Spleen (tissue), 11 donors: ENCODE results near the gene TMCC3. TPM values are rescaled to one million over a fixed set of nuclear protein-coding genes. Genes with fewer than 3 reads are reported as not detected.
A peak's percentile ranks its signal among the peaks of the same experiment; 100 is the strongest.

Experiments
- DNase-seq: peaks from one replicate; pipeline ENCODE4 v3.0.0-alpha.2; 2020
- H3K27ac ChIP-seq, 8 donors: fragments of 200-600 bp; sonication (generic) in 7 of 8; 1 replicate in 4 of 8; 2 replicates in 4 of 8; pipeline versions ENCODE4 v1.5.0 to v1.8.0; 2016 to 2021; ENCODE audit warnings: inconsistent platforms in 4 of 8, mild to moderate bottlenecking in 4 of 8, moderate library complexity in 1 of 8
- H3K27me3 ChIP-seq, 7 donors: fragments of 200-600 bp; sonication (generic) in 6 of 7; replicated peaks in 1 of 7; 1 replicate in 4 of 7; 2 replicates in 3 of 7; pipeline versions ENCODE4 v1.5.0 to v1.8.0; 2016 to 2021; ENCODE audit warnings: inconsistent platforms in 3 of 7, mild to moderate bottlenecking in 1 of 7
- H3K36me3 ChIP-seq, 6 donors: fragments of 200-600 bp; sonication (generic) in 5 of 6; 1 replicate in 4 of 6; 2 replicates in 2 of 6; pipeline versions ENCODE4 v1.5.0 to v1.8.0; 2016 to 2021; ENCODE audit warnings: inconsistent platforms in 2 of 6
- H3K4me1 ChIP-seq, 6 donors: fragments of 200-600 bp; sonication (generic) in 5 of 6; 1 replicate in 3 of 6; 2 replicates in 3 of 6; pipeline versions ENCODE4 v1.5.0 to v1.8.0; 2016 to 2021; ENCODE audit warnings: inconsistent platforms in 3 of 6
- H3K4me3 ChIP-seq, 8 donors: fragments of 200-600 bp; sonication (generic) in 7 of 8; 1 replicate in 4 of 8; 2 replicates in 4 of 8; pipeline versions ENCODE4 v1.5.0 to v1.8.0; 2016 to 2021; ENCODE audit warnings: inconsistent platforms in 4 of 8, mild to moderate bottlenecking in 4 of 8, moderate library complexity in 2 of 8
- H3K9me3 ChIP-seq, 8 donors: fragments of 200-600 bp; sonication (generic) in 7 of 8; 1 replicate in 4 of 8; 2 replicates in 4 of 8; pipeline versions ENCODE4 v1.5.0 to v1.8.0; 2016 to 2021; ENCODE audit warnings: inconsistent platforms in 4 of 8
- CTCF ChIP-seq, 11 experiments: fragments of 200-600 bp in 7 of 11; fragments of 450-650 bp in 4 of 11; sonication (generic) in 4 of 11; IDR thresholded peaks in 8 of 11; conservative IDR thresholded peaks in 3 of 11; 1 replicate in 7 of 11; 2 replicates in 4 of 11; pipeline versions ENCODE4 v1.4.0 to v1.8.0; 2016 to 2021; ENCODE audit warnings: antibody characterized with exemption in 11 of 11, inconsistent platforms in 4 of 11, mild to moderate bottlenecking in 1 of 11
- POLR2A ChIP-seq, 3 donors: fragments of 450-650 bp; IDR thresholded peaks; one replicate each; pipeline ENCODE4 v1.5.1; 2017; ENCODE audit warnings: antibody characterized with exemption in 3 of 3, mild to moderate bottlenecking in 1 of 3
- POLR2AphosphoS5 ChIP-seq, 3 donors: sonication (generic); formaldehyde crosslinking; IDR thresholded peaks; one replicate each; pipeline ENCODE4 v1.5.1; 2017; ENCODE audit warnings: antibody characterized with exemption in 3 of 3
- WGBS, 5 donors: extraction: QIAGEN DNeasy Blood & Tissue Kit in 3 of 5; methylation state at CpG; one replicate each; pipeline versions ENCODE4 v1.1.5 to v1.1.7; 2013 to 2018; 5-methylcytosine and 5-hydroxymethylcytosine counted together
- intact Hi-C: fragments of 100-400 bp; cut with DNase I; formaldehyde crosslinking; loops from one replicate; pipeline ENCODE4 v1.15.0; 2023; ENCODE audit warnings: low total_unique reads
- polyA plus RNA-seq, 3 donors: library from polyadenylated mRNA; stranded (reverse); fragments of 200-250 nt; gene quantifications; one replicate each; pipeline ENCODE4 v1.2.1, GENCODE V29; 2013
- total RNA-seq, 7 donors: library from RNA; depleted of rRNA in 3 of 7; stranded (reverse); fragments of >200 nt in 3 of 7; fragmentation: NEBNext Ultra II Directional in 4 of 7; extraction: Animal tissue kit (Norgen Biotek cat#: 25700) in 4 of 7; gene quantifications; one replicate each; pipeline versions ENCODE4 v1.1.0 to v1.2.1, GENCODE V29; 2016 to 2021
- donor health status: healthy with polysubstance abuse.
- donor health status: DM: no; HTN: no; CAD: no; lungs with moderate emphysema.
- donor health status: DM: no; HTN: no; CAD: no.
- donor health status: Bipolar disorder and iron deficiency.
- donor health status: healthy.
- donor health status: DM: no; HTN: no; CAD: no.
- donor health status: DM: yes; HTN: yes; CAD: no.

Gene TMCC3
- total and polyA plus RNA-seq, 10 donors = 2.9 to 41.3 (median 27.7) TPM

- Histone ChIP-seq H3K27me3 (no peaks in the 10 kb centered on the region), H3K27ac (peak overlapping the region in 1 of 8 donors; percentile 22), H3K4me1 (peaks cover 9 to 47% (median 24%) of the 10 kb centered on the region in 6 donors), H3K36me3 (no peaks in the 10 kb centered on the region), H3K4me3 (no peak overlapping the region), H3K9me3 (no peaks in the 10 kb centered on the region)
- DNase-seq = no peak
- intact Hi-C loops = no loop called here
- TF ChIP-seq POLR2A (IDR thresholded peaks at IDR 0.05) (no peak), POLR2AphosphoS5 (IDR thresholded peaks at IDR 0.05) (no peak), CTCF (IDR thresholded peaks at IDR 0.05 in 8 of 11, conservative IDR thresholded peaks at IDR 0.05 in 3 of 11) (no peak)
- 62 to 80% (median 74%) methylated on average over 3 of the region's 3 CpGs for WGBS, 5 donors
These were observed 33.3 kb downstream of the TMCC3 start for GRCh38 chr12:94617101-94617500.

- no peaks in the 10 kb centered on the region for H3K36me3 ChIP-seq
- TF ChIP-seq POLR2AphosphoS5 (IDR thresholded peaks at IDR 0.05) = peak in 2 of 3 donors; percentile 4 to 32
- no peak for TF ChIP-seq CTCF (IDR thresholded peaks at IDR 0.05 in 8 of 11, conservative IDR thresholded peaks at IDR 0.05 in 3 of 11)
- peaks cover 6 to 38% (median 16%) of the 10 kb centered on the region in 6 donors for H3K4me1 ChIP-seq
- no peak for DNase-seq
- H3K4me3 ChIP-seq = no peak overlapping the region
- intact Hi-C loops = no loop called here
- 75 to 90% (median 83%) methylated on average over 11 of the region's 11 CpGs for WGBS, 5 donors
- H3K27me3 ChIP-seq = no peaks in the 10 kb centered on the region
- peak overlapping the region in 1 of 8 donors; percentile 22 for H3K27ac ChIP-seq
- H3K9me3 ChIP-seq = no peaks in the 10 kb centered on the region
These were observed 34.1 kb downstream of the TMCC3 start for GRCh38 chr12:94616203-94616729.

GRCh38 chr12:94615260-94616181, 34.8 kb downstream of the TMCC3 start:
- TF ChIP-seq POLR2A (IDR thresholded peaks at IDR 0.05) (no peak), POLR2AphosphoS5 (IDR thresholded peaks at IDR 0.05) (no peak), CTCF (IDR thresholded peaks at IDR 0.05 in 8 of 11, conservative IDR thresholded peaks at IDR 0.05 in 3 of 11) (no peak)
- H3K4me3 ChIP-seq = no peak overlapping the region
- intact Hi-C loops = no loop called here
- peaks cover 0 to 32% (median 15%) of the 10 kb centered on the region in 6 donors for H3K4me1 ChIP-seq
- WGBS, 5 donors = 51 to 70% (median 62%) methylated on average over 14 of the region's 14 CpGs
- no peaks in the 10 kb centered on the region for H3K9me3 ChIP-seq
- no peaks in the 10 kb centered on the region for H3K36me3 ChIP-seq
- H3K27me3 ChIP-seq = no peaks in the 10 kb centered on the region
- DNase-seq = no peak
- H3K27ac ChIP-seq = peak overlapping the region in 3 of 8 donors; percentile 22 to 32 (median 30)

- no peak for DNase-seq
- Histone ChIP-seq H3K27ac (no peak overlapping the region), H3K27me3 (no peaks in the 10 kb centered on the region), H3K9me3 (no peaks in the 10 kb centered on the region), H3K36me3 (no peaks in the 10 kb centered on the region), H3K4me1 (peaks cover 0 to 32% (median 15%) of the 10 kb centered on the region in 6 donors), H3K4me3 (no peak overlapping the region)
- TF ChIP-seq CTCF (IDR thresholded peaks at IDR 0.05 in 8 of 11, conservative IDR thresholded peaks at IDR 0.05 in 3 of 11) = no peak
- no peak for TF ChIP-seq POLR2AphosphoS5 (IDR thresholded peaks at IDR 0.05)
- TF ChIP-seq POLR2A (IDR thresholded peaks at IDR 0.05) = no peak
- intact Hi-C loops = no loop called here
- WGBS, 5 donors = 78 to 88% (median 85%) methylated on average over 3 of the region's 3 CpGs
These were observed 36.1 kb downstream of the TMCC3 start for GRCh38 chr12:94614288-94614721.
